ENCODE data around the gene REXO2. TPM values are rescaled to one million over a fixed set of nuclear protein-coding genes. Genes with fewer than 3 reads are reported as not detected.

Gene REXO2
- total RNA-seq, 4 donors from 2014 or later, result 64.9 to 131 (median 96.8) TPM

- H3K27me3 ChIP-seq, result no peaks in the 10 kb centered on the region
- no peak overlapping the region for H3K27ac ChIP-seq
- no peak for DNase-seq (ENCODE audit: low spot score in 2 of 2)
- H3K36me3 ChIP-seq, result peaks cover 0 to 10% (median 0%) of the 10 kb centered on the region in 3 donors
- TF ChIP-seq CTCF (IDR thresholded peaks at IDR 0.05) (no peak), POLR2A (IDR thresholded peaks at IDR 0.05) (no peak), EP300 (IDR thresholded peaks at IDR 0.05) (no peak)
- WGBS, 2 donors, result 65 to 80% methylated on average over 3 of the region's 3 CpGs
- H3K4me1 ChIP-seq, result no peaks in the 10 kb centered on the region
- H3K9me3 ChIP-seq, result peaks cover 0 to 11% (median 0%) of the 10 kb centered on the region in 4 donors
- no peak overlapping the region for H3K4me3 ChIP-seq
Measured at GRCh38 chr11:114466742-114467141, 27.5 kb downstream of the REXO2 start.

- no peaks in the 10 kb centered on the region for H3K27me3 ChIP-seq
- WGBS, 2 donors, result 65 to 70% methylated on average over 2 of the region's 2 CpGs
- H3K9me3 ChIP-seq, result no peaks in the 10 kb centered on the region
- no peak overlapping the region for H3K4me3 ChIP-seq
- H3K27ac ChIP-seq, result no peak overlapping the region
- DNase-seq (ENCODE audit: low spot score in 2 of 2), result no peak
- no peaks in the 10 kb centered on the region for H3K36me3 ChIP-seq
- no peaks in the 10 kb centered on the region for H3K4me1 ChIP-seq
- TF ChIP-seq POLR2A (IDR thresholded peaks at IDR 0.05) (no peak), EP300 (IDR thresholded peaks at IDR 0.05) (no peak), CTCF (IDR thresholded peaks at IDR 0.05) (no peak)
Measured at GRCh38 chr11:114472661-114473060, 33.4 kb downstream of the REXO2 start.

- H3K9me3 ChIP-seq, result no peaks in the 10 kb centered on the region
- 32 to 34% methylated on average over 2 of the region's 2 CpGs for WGBS, 2 donors
- no peak overlapping the region for H3K27ac ChIP-seq
- no peak for DNase-seq (ENCODE audit: low spot score in 2 of 2)
- H3K4me3 ChIP-seq, result no peak overlapping the region
- H3K27me3 ChIP-seq, result no peaks in the 10 kb centered on the region
- H3K36me3 ChIP-seq, result no peaks in the 10 kb centered on the region
- H3K4me1 ChIP-seq, result no peaks in the 10 kb centered on the region
- TF ChIP-seq CTCF (IDR thresholded peaks at IDR 0.05), result no peak
Measured at GRCh38 chr11:114478001-114478410, 38.7 kb downstream of the REXO2 start.

GRCh38 chr11:114478768-114479167 lies 39.5 kb downstream of the REXO2 start:
- 53 to 67% methylated on average over 4 of the region's 4 CpGs for WGBS, 2 donors
- TF ChIP-seq POLR2A (IDR thresholded peaks at IDR 0.05) (no peak), CTCF (IDR thresholded peaks at IDR 0.05) (no peak), EP300 (IDR thresholded peaks at IDR 0.05) (no peak)
- Histone ChIP-seq H3K4me1 (no peaks in the 10 kb centered on the region), H3K4me3 (no peak overlapping the region), H3K36me3 (no peaks in the 10 kb centered on the region), H3K27ac (no peak overlapping the region), H3K9me3 (no peaks in the 10 kb centered on the region), H3K27me3 (no peaks in the 10 kb centered on the region)
- no peak for DNase-seq (ENCODE audit: low spot score in 2 of 2)

GRCh38 chr11:114479331-114479730 lies 40.1 kb downstream of the REXO2 start:
- no peak for DNase-seq (ENCODE audit: low spot score in 2 of 2)
- Histone ChIP-seq H3K9me3 (no peaks in the 10 kb centered on the region), H3K36me3 (no peaks in the 10 kb centered on the region), H3K27ac (no peak overlapping the region), H3K4me1 (no peaks in the 10 kb centered on the region), H3K27me3 (no peaks in the 10 kb centered on the region), H3K4me3 (no peak overlapping the region)
- 85 to 90% methylated on average over 1 of the region's 1 CpG for WGBS, 2 donors
- TF ChIP-seq CTCF (IDR thresholded peaks at IDR 0.05), result no peak
- TF ChIP-seq EP300 (IDR thresholded peaks at IDR 0.05), result no peak
- TF ChIP-seq POLR2A (IDR thresholded peaks at IDR 0.05), result no peak
